Esophagus muscularis mucosa (tissue), 4 donors: Measurements from ENCODE around the gene GMDS.
A peak's percentile ranks its signal among the peaks of the same experiment; 100 is the strongest.

Source experiments
- EP300 ChIP-seq: sonication (generic); formaldehyde crosslinking; IDR thresholded peaks from one replicate; pipeline ENCODE4 v1.6.1; 2017; ENCODE audit warnings: antibody characterized with exemption
- POLR2A ChIP-seq: fragments of 450-650 bp; IDR thresholded peaks from one replicate; pipeline ENCODE4 v1.6.1; 2017; ENCODE audit warnings: antibody characterized with exemption, moderate library complexity, mild to moderate bottlenecking, low read depth
- POLR2AphosphoS5 ChIP-seq, 2 donors: sonication (generic); formaldehyde crosslinking; IDR thresholded peaks; one replicate each; pipeline ENCODE4 v1.6.1; 2017; ENCODE audit warnings: antibody characterized with exemption in 2 of 2
- TF ChIP-seq, protein P1 (sequence below), 3 experiments: fragments of 200-600 bp in 2 of 3; fragments of 450-650 bp in 1 of 3; sonication (generic) in 2 of 3; IDR thresholded peaks; one replicate each; pipeline ENCODE4 v1.5.1; 2017 to 2019; ENCODE audit warnings: antibody characterized with exemption in 3 of 3, mild to moderate bottlenecking in 2 of 3, moderate library complexity in 1 of 3

DNA sequence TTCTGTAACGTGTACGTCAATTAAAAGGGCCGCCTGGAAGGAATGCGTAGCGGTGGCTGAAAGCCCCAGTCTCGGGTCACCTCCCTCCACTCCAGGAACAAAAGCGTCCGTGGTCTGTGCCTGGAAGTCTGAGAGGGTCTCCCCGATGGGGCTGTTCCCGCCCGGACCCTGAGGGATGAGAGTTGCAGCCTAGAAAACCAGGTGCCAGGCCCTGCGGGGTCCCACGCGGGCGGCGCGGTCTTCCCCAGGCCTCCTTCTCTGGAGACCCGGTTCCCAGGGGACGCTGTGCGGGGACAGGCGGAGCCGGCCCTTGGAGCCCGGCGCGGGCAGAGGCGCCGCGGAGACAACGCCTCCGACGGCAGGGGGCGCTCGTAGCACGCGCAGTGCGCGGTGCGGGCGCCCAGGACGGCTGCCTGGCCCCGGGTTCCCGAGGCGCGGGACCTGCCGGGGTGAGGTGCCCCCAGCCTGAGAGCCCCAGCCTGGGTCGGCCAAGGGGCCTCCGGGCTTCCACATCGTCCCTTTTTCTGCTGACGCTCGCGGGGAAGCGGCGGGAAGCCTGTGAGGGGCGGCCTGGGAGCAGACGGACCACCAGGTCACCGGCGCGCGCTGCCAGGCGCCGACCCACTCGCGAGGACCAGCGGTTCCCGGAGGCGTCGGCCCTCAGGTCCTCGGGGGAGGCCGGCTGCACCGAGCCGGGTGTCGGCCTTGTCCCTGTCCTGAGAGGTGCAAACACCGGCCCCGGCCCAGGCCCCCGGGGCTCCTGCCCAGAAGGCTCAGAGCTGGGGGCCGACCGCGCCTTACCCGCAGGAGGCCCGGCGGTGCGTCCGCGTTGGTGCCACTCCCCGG, 641.0 kb downstream of the GMDS start:
- TF ChIP-seq, protein P1, sequence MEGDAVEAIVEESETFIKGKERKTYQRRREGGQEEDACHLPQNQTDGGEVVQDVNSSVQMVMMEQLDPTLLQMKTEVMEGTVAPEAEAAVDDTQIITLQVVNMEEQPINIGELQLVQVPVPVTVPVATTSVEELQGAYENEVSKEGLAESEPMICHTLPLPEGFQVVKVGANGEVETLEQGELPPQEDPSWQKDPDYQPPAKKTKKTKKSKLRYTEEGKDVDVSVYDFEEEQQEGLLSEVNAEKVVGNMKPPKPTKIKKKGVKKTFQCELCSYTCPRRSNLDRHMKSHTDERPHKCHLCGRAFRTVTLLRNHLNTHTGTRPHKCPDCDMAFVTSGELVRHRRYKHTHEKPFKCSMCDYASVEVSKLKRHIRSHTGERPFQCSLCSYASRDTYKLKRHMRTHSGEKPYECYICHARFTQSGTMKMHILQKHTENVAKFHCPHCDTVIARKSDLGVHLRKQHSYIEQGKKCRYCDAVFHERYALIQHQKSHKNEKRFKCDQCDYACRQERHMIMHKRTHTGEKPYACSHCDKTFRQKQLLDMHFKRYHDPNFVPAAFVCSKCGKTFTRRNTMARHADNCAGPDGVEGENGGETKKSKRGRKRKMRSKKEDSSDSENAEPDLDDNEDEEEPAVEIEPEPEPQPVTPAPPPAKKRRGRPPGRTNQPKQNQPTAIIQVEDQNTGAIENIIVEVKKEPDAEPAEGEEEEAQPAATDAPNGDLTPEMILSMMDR (IDR thresholded peaks at IDR 0.05): peak; percentile 86 to 97 (median 95)
- TF ChIP-seq POLR2A (no peak), POLR2AphosphoS5 (IDR thresholded peaks at IDR 0.05) (no peak), EP300 (no peak)
